Breast epithelium (tissue), 4 donors: ENCODE data around the gene TRMT10A. TPM values are rescaled to one million over a fixed set of nuclear protein-coding genes. Genes with fewer than 3 reads are reported as not detected.

ENCODE experiments used
- DNase-seq, 2 donors: peaks; one replicate each; pipeline ENCODE4 v3.0.0-alpha.2; 2019; ENCODE audit warnings: low spot score in 2 of 2
- H3K27ac ChIP-seq, 2 donors: fragments of 200-600 bp; sonication (generic) in 1 of 2; one replicate each; pipeline ENCODE4 v1.5.1; 2016 to 2019; ENCODE audit warnings: mild to moderate bottlenecking in 1 of 2
- H3K27me3 ChIP-seq, 2 donors: fragments of 200-600 bp; sonication (generic) in 1 of 2; one replicate each; pipeline versions ENCODE4 v1.5.1 to v1.6.0; 2017 to 2019; ENCODE audit warnings: control low read depth in 1 of 2, mild to moderate bottlenecking in 1 of 2
- H3K36me3 ChIP-seq: fragments of 200-600 bp; one replicate; pipeline ENCODE4 v1.5.1; 2019
- H3K4me1 ChIP-seq, 2 donors: fragments of 200-600 bp; sonication (generic); one replicate each; pipeline ENCODE4 v1.5.1; 2016 to 2019; ENCODE audit warnings: control low read depth in 1 of 2
- H3K4me3 ChIP-seq, 3 donors: fragments of 200-600 bp; sonication (generic); 1 replicate in 2 of 3; 2 replicates in 1 of 3; pipeline ENCODE4 v1.5.1; 2016 to 2019; ENCODE audit warnings: mild to moderate bottlenecking in 3 of 3, moderate library complexity in 2 of 3
- H3K9me3 ChIP-seq, 2 donors: fragments of 200-600 bp; sonication (generic) in 1 of 2; one replicate each; pipeline ENCODE4 v1.5.1; 2016 to 2019; ENCODE audit warnings: control low read depth in 1 of 2
- POLR2A ChIP-seq: fragments of 450-650 bp; IDR thresholded peaks from one replicate; pipeline ENCODE4 v1.6.1; 2016; ENCODE audit warnings: antibody characterized with exemption, mild to moderate bottlenecking, moderate library complexity
- POLR2AphosphoS5 ChIP-seq, 3 donors: sonication (generic); formaldehyde crosslinking; IDR thresholded peaks; one replicate each; pipeline ENCODE4 v1.6.1; 2017; ENCODE audit warnings: antibody characterized with exemption in 3 of 3
- intact Hi-C: fragments of 100-400 bp; cut with DNase I; formaldehyde crosslinking; loops from one replicate; pipeline ENCODE4 v1.15.1; 2023; ENCODE audit warnings: low total_unique reads
- total RNA-seq, 3 donors: library from RNA; depleted of rRNA; stranded (reverse); fragments of >200 nt; gene quantifications; one replicate each; pipeline ENCODE4 v1.1.0, GENCODE V29; 2016
- TF ChIP-seq, protein P1 (sequence below), 3 donors: fragments of 450-650 bp; IDR thresholded peaks; one replicate each; pipeline ENCODE4 v1.5.1; 2016 to 2017; ENCODE audit warnings: antibody characterized with exemption in 3 of 3, mild to moderate bottlenecking in 3 of 3, moderate library complexity in 3 of 3

Gene TRMT10A
- total RNA-seq, 3 donors from 2014 or later = 5.2 to 7.8 (median 7.2) TPM

DNA sequence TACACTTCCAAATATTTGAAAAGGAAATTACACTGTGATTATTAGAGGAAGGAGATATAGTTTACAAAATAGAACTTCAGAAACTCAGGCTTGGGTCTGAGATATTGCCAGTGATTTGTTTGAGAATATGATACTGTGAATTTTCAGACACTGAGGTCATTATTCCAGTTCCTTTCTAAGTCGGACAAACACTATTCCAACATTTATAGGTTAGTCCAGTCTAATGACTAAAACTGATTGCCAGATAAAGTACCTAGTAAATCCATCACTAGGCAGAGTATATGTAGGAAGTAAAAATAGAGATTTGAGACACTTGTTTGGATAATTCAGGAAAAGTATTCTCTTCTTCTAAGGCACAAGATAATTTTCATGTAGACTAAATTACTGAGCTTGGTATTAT lies 24.0 kb upstream of the TRMT10A start:
- intact Hi-C loops = no loop called here
- TF ChIP-seq, protein P1, sequence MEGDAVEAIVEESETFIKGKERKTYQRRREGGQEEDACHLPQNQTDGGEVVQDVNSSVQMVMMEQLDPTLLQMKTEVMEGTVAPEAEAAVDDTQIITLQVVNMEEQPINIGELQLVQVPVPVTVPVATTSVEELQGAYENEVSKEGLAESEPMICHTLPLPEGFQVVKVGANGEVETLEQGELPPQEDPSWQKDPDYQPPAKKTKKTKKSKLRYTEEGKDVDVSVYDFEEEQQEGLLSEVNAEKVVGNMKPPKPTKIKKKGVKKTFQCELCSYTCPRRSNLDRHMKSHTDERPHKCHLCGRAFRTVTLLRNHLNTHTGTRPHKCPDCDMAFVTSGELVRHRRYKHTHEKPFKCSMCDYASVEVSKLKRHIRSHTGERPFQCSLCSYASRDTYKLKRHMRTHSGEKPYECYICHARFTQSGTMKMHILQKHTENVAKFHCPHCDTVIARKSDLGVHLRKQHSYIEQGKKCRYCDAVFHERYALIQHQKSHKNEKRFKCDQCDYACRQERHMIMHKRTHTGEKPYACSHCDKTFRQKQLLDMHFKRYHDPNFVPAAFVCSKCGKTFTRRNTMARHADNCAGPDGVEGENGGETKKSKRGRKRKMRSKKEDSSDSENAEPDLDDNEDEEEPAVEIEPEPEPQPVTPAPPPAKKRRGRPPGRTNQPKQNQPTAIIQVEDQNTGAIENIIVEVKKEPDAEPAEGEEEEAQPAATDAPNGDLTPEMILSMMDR (IDR thresholded peaks at IDR 0.05) = no peak
- no peak for TF ChIP-seq POLR2AphosphoS5 (IDR thresholded peaks at IDR 0.05)
- TF ChIP-seq POLR2A = no peak
- DNase-seq = no peak
- Histone ChIP-seq H3K27me3 (peaks cover 0 to 1% of the 10 kb centered on the region in 2 donors), H3K4me1 (no peaks in the 10 kb centered on the region), H3K36me3 (no peaks in the 10 kb centered on the region), H3K27ac (no peak overlapping the region), H3K9me3 (no peaks in the 10 kb centered on the region), H3K4me3 (no peak overlapping the region)

DNA sequence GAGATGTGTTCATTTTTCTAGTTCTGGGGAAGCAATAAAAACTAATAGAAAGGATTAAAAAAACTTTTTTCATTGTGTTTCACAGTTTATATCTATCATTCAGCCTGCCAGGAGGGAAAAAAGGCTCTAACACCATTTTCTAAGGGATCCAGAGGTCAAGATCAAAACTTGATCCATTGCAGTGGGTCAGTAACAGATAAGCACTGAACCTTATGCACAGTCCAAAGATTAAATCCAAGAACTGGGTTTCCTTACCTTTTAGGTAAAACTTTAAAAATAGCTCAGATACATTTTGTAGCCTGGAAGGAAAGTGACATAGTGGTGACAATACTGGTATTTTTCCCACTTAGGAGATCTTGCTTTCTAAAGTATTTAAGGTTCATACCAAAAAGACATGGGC lies 23.5 kb upstream of the TRMT10A start:
- Histone ChIP-seq H3K27me3 (peaks cover 0 to 6% of the 10 kb centered on the region in 2 donors), H3K4me3 (no peak overlapping the region), H3K4me1 (no peaks in the 10 kb centered on the region), H3K9me3 (no peaks in the 10 kb centered on the region), H3K36me3 (no peaks in the 10 kb centered on the region), H3K27ac (no peak overlapping the region)
- no peak for DNase-seq
- intact Hi-C loops = no loop called here
- no peak for TF ChIP-seq POLR2A
- TF ChIP-seq, protein P1 (IDR thresholded peaks at IDR 0.05) = no peak
- TF ChIP-seq POLR2AphosphoS5 (IDR thresholded peaks at IDR 0.05) = no peak

DNA sequence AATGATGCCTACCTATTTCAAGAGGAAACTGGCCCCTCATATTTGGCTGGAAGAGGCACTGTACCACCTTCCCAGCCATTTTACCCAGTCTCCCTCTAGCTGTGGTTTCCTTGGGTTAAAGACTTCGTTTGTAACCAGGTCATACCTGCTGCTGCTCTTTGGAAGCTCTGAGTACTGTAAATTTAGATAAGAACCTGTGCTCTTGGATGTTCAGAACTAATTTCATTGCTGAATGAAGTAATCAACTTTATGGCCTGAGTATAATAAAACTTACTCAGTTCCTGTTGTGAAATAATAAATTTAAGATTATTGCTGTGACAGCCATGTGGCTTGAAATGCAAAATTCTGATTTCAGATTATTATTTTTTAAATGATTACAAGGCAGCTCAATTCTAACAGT lies 23.0 kb upstream of the TRMT10A start:
- Histone ChIP-seq H3K4me1 (no peaks in the 10 kb centered on the region), H3K36me3 (no peaks in the 10 kb centered on the region), H3K27me3 (peaks cover 0 to 6% of the 10 kb centered on the region in 2 donors), H3K9me3 (no peaks in the 10 kb centered on the region), H3K27ac (no peak overlapping the region), H3K4me3 (no peak overlapping the region)
- DNase-seq = no peak
- TF ChIP-seq, protein P1 (IDR thresholded peaks at IDR 0.05) = no peak
- TF ChIP-seq POLR2AphosphoS5 (IDR thresholded peaks at IDR 0.05) = no peak
- TF ChIP-seq POLR2A = no peak
- intact Hi-C loops = no loop called here

DNA sequence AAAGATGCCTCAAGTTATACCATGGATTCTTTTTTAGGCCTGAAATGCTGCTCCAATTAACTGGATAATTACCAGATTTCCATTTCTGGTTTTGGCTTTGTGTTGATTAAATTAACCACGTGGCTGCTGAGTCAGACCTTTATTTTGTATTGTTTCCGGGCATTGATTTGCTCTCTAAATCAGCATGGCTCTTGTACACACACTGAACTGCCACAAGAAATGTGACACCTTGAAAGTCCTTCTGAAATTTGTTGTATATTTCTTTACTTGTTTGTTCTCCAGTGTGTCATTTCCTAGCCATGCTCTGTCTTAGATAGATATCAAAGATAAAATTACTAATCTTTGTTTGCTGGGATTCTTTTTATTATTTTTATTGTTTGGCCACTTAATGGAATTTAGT lies 22.5 kb upstream of the TRMT10A start:
- no peaks in the 10 kb centered on the region for H3K9me3 ChIP-seq
- no peak for DNase-seq
- peaks cover 0 to 6% of the 10 kb centered on the region in 2 donors for H3K27me3 ChIP-seq
- intact Hi-C loops = no loop called here
- H3K36me3 ChIP-seq = no peaks in the 10 kb centered on the region
- TF ChIP-seq POLR2A = no peak
- TF ChIP-seq, protein P1 (IDR thresholded peaks at IDR 0.05) = no peak
- no peak for TF ChIP-seq POLR2AphosphoS5 (IDR thresholded peaks at IDR 0.05)
- H3K4me3 ChIP-seq = no peak overlapping the region
- no peaks in the 10 kb centered on the region for H3K4me1 ChIP-seq
- H3K27ac ChIP-seq = no peak overlapping the region

DNA sequence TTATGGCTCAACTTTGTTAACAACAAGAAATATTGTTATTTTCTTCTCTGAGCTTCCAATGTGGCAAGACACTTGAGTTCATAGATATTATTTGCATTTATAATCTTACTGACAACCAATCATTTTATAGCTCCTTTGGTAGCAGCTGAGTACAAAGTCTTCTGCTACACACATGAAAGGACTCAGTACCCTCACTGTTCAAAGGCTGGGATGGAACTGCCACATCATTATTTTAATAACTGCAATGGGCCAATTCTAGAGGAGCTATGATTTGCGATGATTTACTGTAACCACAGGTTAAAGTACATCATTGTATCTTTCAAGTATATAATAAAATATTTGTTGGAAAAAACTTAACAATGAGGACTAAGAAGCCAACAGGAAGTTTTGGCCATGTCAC lies 21.7 kb upstream of the TRMT10A start:
- no peak for DNase-seq
- intact Hi-C loops = no loop called here
- no peaks in the 10 kb centered on the region for H3K9me3 ChIP-seq

DNA sequence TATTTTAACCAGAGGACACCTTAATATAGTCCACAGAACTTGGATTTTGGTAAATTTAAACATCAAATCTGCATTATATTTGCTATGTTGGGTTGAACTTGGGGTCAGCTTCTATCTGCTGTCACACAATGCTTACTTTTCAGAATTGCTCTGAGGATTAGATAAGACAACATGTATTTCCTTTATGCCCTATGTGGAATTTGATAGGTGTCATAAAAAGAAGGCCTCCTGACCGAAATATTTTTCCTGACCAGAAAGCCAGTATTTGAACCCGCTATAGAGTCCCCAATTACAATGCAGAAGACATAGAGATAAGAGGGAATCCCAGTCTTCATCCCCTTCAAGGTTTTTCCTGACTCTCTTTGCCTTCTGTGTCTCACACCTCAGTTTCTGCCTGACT lies 14.9 kb upstream of the TRMT10A start:
- Histone ChIP-seq H3K27ac (no peak overlapping the region), H3K9me3 (no peaks in the 10 kb centered on the region), H3K36me3 (no peaks in the 10 kb centered on the region), H3K27me3 (peaks cover 0 to 9% of the 10 kb centered on the region in 2 donors), H3K4me1 (no peaks in the 10 kb centered on the region), H3K4me3 (no peak overlapping the region)
- TF ChIP-seq POLR2A = no peak
- DNase-seq = no peak
- intact Hi-C loops = no loop called here

More for the DNA sequence above, 21.7 kb upstream of the TRMT10A start:
- H3K4me1 ChIP-seq = no peaks in the 10 kb centered on the region
- H3K27ac ChIP-seq = no peak overlapping the region
- H3K27me3 ChIP-seq = peaks cover 0 to 6% of the 10 kb centered on the region in 2 donors
- TF ChIP-seq POLR2AphosphoS5 (IDR thresholded peaks at IDR 0.05) (no peak), POLR2A (no peak)
- H3K36me3 ChIP-seq = no peaks in the 10 kb centered on the region
- no peak overlapping the region for H3K4me3 ChIP-seq
